DMS79 treated with DMSO at 0.1 percent for 48 hours (cell line): Measurements from ENCODE around the gene TNS4.
"Not testable (repeated sequence)": the region's sequence is repeated elsewhere in the genome, so short reads cannot be mapped to it uniquely, and the experiment has no call there.

Source experiments
- DNase-seq: peaks from one replicate; lab custom pipeline; 2025; lab: John Stamatoyannopoulos, UW

TNS4 gene

GRCh38 chr17:40501499-40501911 lies at the start of gene TNS4:
TNS4 (minus strand) TSS chr17:40501623; CDS start chr17:40496425, 5,198 bp downstream.
- DNase-seq: no peak

- DNase-seq: no peak
Observed at GRCh38 chr17:40550608-40551007, 49.2 kb upstream of the TNS4 start.

GRCh38 chr17:40548982-40549685 lies 47.7 kb upstream of the TNS4 start:
- DNase-seq: peak; percentile 96

- no peak for DNase-seq
Observed at GRCh38 chr17:40548491-40548981, 47.1 kb upstream of the TNS4 start.

GRCh38 chr17:40547785-40548478 lies 46.5 kb upstream of the TNS4 start:
- DNase-seq: no peak

- peak; percentile 96 for DNase-seq
Observed at GRCh38 chr17:40547079-40547784, 45.8 kb upstream of the TNS4 start.

GRCh38 chr17:40546497-40546896 lies 45.1 kb upstream of the TNS4 start:
- not testable (repeated sequence) for DNase-seq

GRCh38 chr17:40545660-40546059 lies 44.2 kb upstream of the TNS4 start:
- DNase-seq: no peak

GRCh38 chr17:40542558-40543411 lies 41.4 kb upstream of the TNS4 start:
- DNase-seq: no peak

GRCh38 chr17:40541873-40542557 lies 40.6 kb upstream of the TNS4 start:
- no peak for DNase-seq

- no peak for DNase-seq
Observed at GRCh38 chr17:40541060-40541872, 39.8 kb upstream of the TNS4 start.

- no peak for DNase-seq
Observed at GRCh38 chr17:40540448-40540847, 39.0 kb upstream of the TNS4 start.

- no peak for DNase-seq
Observed at GRCh38 chr17:40539711-40540411, 38.4 kb upstream of the TNS4 start.

GRCh38 chr17:40538936-40539705 lies 37.7 kb upstream of the TNS4 start:
- DNase-seq: no peak

GRCh38 chr17:40538019-40538935 lies 36.9 kb upstream of the TNS4 start:
- no peak for DNase-seq

GRCh38 chr17:40536295-40537171 lies 35.1 kb upstream of the TNS4 start:
- no peak for DNase-seq

- DNase-seq: peak; percentile 46
Observed at GRCh38 chr17:40535924-40536294, 34.5 kb upstream of the TNS4 start.
